ENCODE data around the gene ESYT3. TPM values are rescaled to one million over a fixed set of nuclear protein-coding genes. Genes with fewer than 3 reads are reported as not detected.

The ESYT3 gene
- total RNA-seq, 1 experiment from 2014 or later: 6.3 TPM

GRCh38 chr3:138497021-138497420, 62.6 kb downstream of the ESYT3 start:
- no peaks in the 10 kb centered on the region for H3K23me2 ChIP-seq (ENCODE audit: insufficient read length, low read depth, low read length, poor library complexity, severe bottlenecking)
- no peak for DNase-seq
- H3K9me3 ChIP-seq (ENCODE audit: control insufficient read depth, low read depth, low read length): no peaks in the 10 kb centered on the region
- Mint-ChIP-seq H3K4me3 (no peak overlapping the region), H3K36me3 (ENCODE audit: insufficient read depth in 1 of 3, low read depth in 3 of 3) (peaks cover 0 to 16% (median 15%) of the 10 kb centered on the region in 3 experiments; a peak in 5 of 7 replicates), H3K27ac (no peak overlapping the region), H3K4me1 (peaks cover 12% of the 10 kb centered on the region in 2 experiments), H3K27me3 (ENCODE audit: low read depth) (no peaks in the 10 kb centered on the region), H3K9me3 (peaks cover 0 to under 1% of the 10 kb centered on the region in 2 experiments; a peak in 2 of 5 replicates)
- no peaks in the 10 kb centered on the region for H4K20me1 ChIP-seq (ENCODE audit: control insufficient read depth, insufficient read depth, insufficient read length)
- no peak overlapping the region for H2BK20ac ChIP-seq (ENCODE audit: low read depth, low read length, poor library complexity, severe bottlenecking)
- no peak overlapping the region for H2AK5ac ChIP-seq (ENCODE audit: insufficient read length, low read length)
- no peak overlapping the region for H2AFZ ChIP-seq (ENCODE audit: low read length)
- no peaks in the 10 kb centered on the region for H3K79me2 ChIP-seq (ENCODE audit: insufficient read depth, low read length)
- TF ChIP-seq CTCF (conservative IDR thresholded peaks at IDR 0.05): no peak
- H3K9ac ChIP-seq (ENCODE audit: extremely low read depth, insufficient read length, low read length): no peak overlapping the region
- no peak overlapping the region for H3K4me2 ChIP-seq (ENCODE audit: insufficient read depth, insufficient read length, low read length)
- H3K56ac ChIP-seq (ENCODE audit: insufficient read length, low read depth, low read length): no peak overlapping the region
- no peaks in the 10 kb centered on the region for H3K27me3 ChIP-seq (ENCODE audit: insufficient read depth, low read length)
- H2BK120ac ChIP-seq (ENCODE audit: low read depth, low read length, poor library complexity, severe bottlenecking): no peak overlapping the region
- H2BK5ac ChIP-seq (ENCODE audit: insufficient read length, low read length): no peak overlapping the region
- no peak overlapping the region for H4K91ac ChIP-seq (ENCODE audit: insufficient read length, low read depth, low read length)
- H3T11ph ChIP-seq (ENCODE audit: low read length): no peak overlapping the region
- H3K4ac ChIP-seq (ENCODE audit: low read depth, low read length): no peak overlapping the region
- no peak overlapping the region for H3K27ac ChIP-seq (ENCODE audit: insufficient read length, low read depth, low read length)
- H4K5ac ChIP-seq (ENCODE audit: insufficient read length, low read depth, low read length): no peak overlapping the region
- H3K79me1 ChIP-seq (ENCODE audit: insufficient read depth, low read depth, low read length, poor library complexity, severe bottlenecking): no peaks in the 10 kb centered on the region
- H3K23ac ChIP-seq (ENCODE audit: insufficient read length, low read depth, low read length): no peak overlapping the region
- H4K8ac ChIP-seq (replicated peaks; ENCODE audit: insufficient read length, low read depth, low read length): no peak overlapping the region
- peaks cover 6% of the 10 kb centered on the region; the same call in 1 of the 2 replicates for H3K4me1 ChIP-seq (ENCODE audit: insufficient read depth, low read length)
- H2BK15ac ChIP-seq (ENCODE audit: low read depth, low read length): no peak overlapping the region
- no peak overlapping the region for H3K18ac ChIP-seq (ENCODE audit: insufficient read length, low read depth, low read length)
- no peak overlapping the region for H2BK12ac ChIP-seq (ENCODE audit: insufficient read length, low read depth, low read length)
- no peak overlapping the region for H3K14ac ChIP-seq (ENCODE audit: insufficient read depth, low read length)
